Central memory CD8-positive, alpha-beta T cell (primary cell): ENCODE measurements around the gene OR4C6.

Experiments used
- ATAC-seq: fragments of 150-1000 bp; cut with Tn5 transposase; replicated peaks from 2 replicates; pipeline ENCODE4 v1.10.0; 2022; ENCODE audit warnings: mild to moderate bottlenecking, moderate FRiP score, moderate number of reproducible peaks; ENCODE audit not compliant: poor library complexity, severe bottlenecking; ENCODE audit errors: extremely low read depth
- DNase-seq, 2 donors: peaks; one replicate each; pipeline ENCODE4 v3.0.0; 2021; ENCODE audit warnings: low spot score in 2 of 2
- H3K27ac Mint-ChIP-seq: one replicate; pipeline ENCODE4 v1.8.0; 2022; ENCODE audit warnings: low read depth, mild to moderate bottlenecking, moderate library complexity, mixed read lengths
- H3K27me3 Mint-ChIP-seq: one replicate; pipeline ENCODE4 v1.8.0; 2022; ENCODE audit warnings: mixed read lengths
- H3K36me3 Mint-ChIP-seq: one replicate; pipeline ENCODE4 v1.8.0; 2022; ENCODE audit warnings: mild to moderate bottlenecking, moderate library complexity, mixed read lengths; ENCODE audit not compliant: insufficient read depth
- H3K4me1 Mint-ChIP-seq: one replicate; pipeline ENCODE4 v1.8.0; 2022; ENCODE audit warnings: mixed read lengths
- H3K4me3 Mint-ChIP-seq: one replicate; pipeline ENCODE4 v1.8.0; 2022; ENCODE audit warnings: mild to moderate bottlenecking, moderate library complexity, mixed read lengths
- H3K9me3 Mint-ChIP-seq: one replicate; pipeline ENCODE4 v1.8.0; 2022; ENCODE audit warnings: mixed read lengths

The OR4C6 gene

DNA sequence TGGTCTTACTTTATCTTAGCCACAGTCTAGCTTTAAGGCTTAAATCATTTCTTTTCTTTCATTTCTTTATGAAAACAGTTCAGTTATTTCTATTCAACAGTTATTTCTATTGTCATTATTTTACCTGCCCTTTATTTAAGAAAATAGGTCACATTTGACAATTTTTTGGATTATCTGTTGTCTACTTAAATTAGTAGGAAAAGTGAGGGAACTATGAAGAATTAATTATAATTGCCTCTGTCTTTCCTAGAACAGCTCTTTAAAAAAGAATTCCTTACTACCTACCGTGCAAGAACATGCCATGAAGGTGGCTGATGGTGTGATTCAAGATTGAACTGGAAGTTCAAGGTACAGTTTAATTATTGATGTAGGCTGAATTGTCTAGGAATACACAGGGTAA, at the start of gene OR4C6:
Gene OR4C6, plus strand, starts transcription at position 301 of the 400 bp plus-strand sequence. CDS start 2,966 bp downstream, outside the sequence.
- Mint-ChIP-seq H3K36me3 (no peaks in the 10 kb centered on the region), H3K4me3 (no peak within 1 kb of the TSS), H3K27me3 (no peaks in the 10 kb centered on the region), H3K9me3 (peaks cover 23% of the 10 kb centered on the region), H3K4me1 (no peaks in the 10 kb centered on the region), H3K27ac (no peak within 1 kb of the TSS)
- ATAC-seq, result no peak
- DNase-seq, result no peak

- H3K27ac Mint-ChIP-seq, result no peak overlapping the region
- no peaks in the 10 kb centered on the region for H3K36me3 Mint-ChIP-seq
- H3K4me1 Mint-ChIP-seq, result no peaks in the 10 kb centered on the region
- DNase-seq (no peak), ATAC-seq (no peak)
- no peaks in the 10 kb centered on the region for H3K27me3 Mint-ChIP-seq
- H3K9me3 Mint-ChIP-seq, result peaks cover 23% of the 10 kb centered on the region
- H3K4me3 Mint-ChIP-seq, result no peak overlapping the region
Observed at GRCh38 chr11:55624531-55624930, 37.5 kb upstream of the OR4C6 start.

- Mint-ChIP-seq H3K27ac (no peak within 1 kb of the TSS), H3K4me1 (no peaks in the 10 kb centered on the region), H3K9me3 (peaks cover 26% of the 10 kb centered on the region), H3K4me3 (no peak within 1 kb of the TSS), H3K36me3 (no peaks in the 10 kb centered on the region), H3K27me3 (no peaks in the 10 kb centered on the region)
- DNase-seq (no peak), ATAC-seq (no peak)
Observed at GRCh38 chr11:55634813-55635212, 27.2 kb upstream of the OR4C6 start, which contains the start of gene OR4P4. Gene OR4P4 (plus strand): TSS chr11:55635113.

GRCh38 chr11:55648027-55648426, 14.0 kb upstream of the OR4C6 start, which contains the start of gene OR4S2:
Gene OR4S2 (plus strand): TSS chr11:55648327. CDS start chr11:55650904, 2,577 bp downstream.
- ATAC-seq, result no peak
- Mint-ChIP-seq H3K4me1 (no peaks in the 10 kb centered on the region), H3K36me3 (no peaks in the 10 kb centered on the region), H3K4me3 (no peak within 1 kb of the TSS), H3K27ac (no peak within 1 kb of the TSS), H3K27me3 (no peaks in the 10 kb centered on the region), H3K9me3 (peaks cover 17% of the 10 kb centered on the region)
- no peak for DNase-seq

DNA sequence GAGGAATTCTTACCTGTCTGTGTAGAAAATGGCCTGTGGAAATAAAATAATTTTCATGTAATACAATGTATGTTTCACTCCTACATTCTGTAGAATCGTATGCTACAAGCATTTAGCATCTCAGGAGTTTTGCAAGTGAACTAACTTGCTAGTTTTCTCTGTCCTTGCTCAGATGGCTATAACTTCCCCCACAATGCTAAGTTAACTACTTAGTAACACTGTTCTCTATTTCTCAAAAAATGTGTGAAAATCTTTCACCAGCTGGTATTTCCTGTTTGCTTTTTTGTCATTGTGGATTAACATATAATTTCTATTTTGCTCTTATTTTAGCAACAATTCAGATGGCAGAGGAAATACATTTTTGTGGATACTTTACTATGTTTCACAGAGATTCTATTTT, 9.4 kb upstream of the OR4C6 start:
- H3K9me3 Mint-ChIP-seq, result peaks cover 18% of the 10 kb centered on the region
- ATAC-seq, result no peak

DNA sequence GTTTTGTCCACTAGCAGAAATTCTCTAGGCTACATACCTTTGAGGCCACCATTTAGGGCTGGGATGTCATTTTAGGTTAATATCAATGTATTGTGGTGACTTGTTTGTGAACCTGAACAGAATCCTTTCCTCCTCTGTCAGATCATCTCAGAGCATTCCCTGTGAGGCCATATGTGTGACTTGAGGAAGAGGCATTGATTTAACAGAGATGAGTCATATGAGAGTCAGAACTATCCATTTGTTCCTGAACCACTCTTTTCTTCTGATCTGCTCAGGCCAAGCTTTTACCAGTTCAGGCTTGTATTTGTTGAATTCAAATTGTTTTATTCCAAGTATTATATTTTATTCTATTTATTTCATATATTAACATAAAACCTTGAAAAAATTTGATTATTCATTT, 6.9 kb upstream of the OR4C6 start:
- DNase-seq, result no peak
- Mint-ChIP-seq H3K36me3 (no peaks in the 10 kb centered on the region), H3K4me3 (no peak overlapping the region), H3K27ac (no peak overlapping the region), H3K27me3 (no peaks in the 10 kb centered on the region), H3K9me3 (peaks cover 19% of the 10 kb centered on the region), H3K4me1 (no peaks in the 10 kb centered on the region)
- no peak for ATAC-seq

More for the DNA sequence above, 9.4 kb upstream of the OR4C6 start:
- Mint-ChIP-seq H3K4me1 (no peaks in the 10 kb centered on the region), H3K4me3 (no peak overlapping the region), H3K27ac (no peak overlapping the region), H3K36me3 (no peaks in the 10 kb centered on the region), H3K27me3 (no peaks in the 10 kb centered on the region)
- no peak for DNase-seq

- no peak overlapping the region for H3K27ac Mint-ChIP-seq
- H3K36me3 Mint-ChIP-seq, result no peaks in the 10 kb centered on the region
- DNase-seq (no peak), ATAC-seq (no peak)
- H3K4me3 Mint-ChIP-seq, result no peak overlapping the region
- peaks cover 19% of the 10 kb centered on the region for H3K9me3 Mint-ChIP-seq
- H3K27me3 Mint-ChIP-seq, result no peaks in the 10 kb centered on the region
- H3K4me1 Mint-ChIP-seq, result no peaks in the 10 kb centered on the region
Observed at GRCh38 chr11:55658031-55658573, 3.9 kb upstream of the OR4C6 start.

DNA sequence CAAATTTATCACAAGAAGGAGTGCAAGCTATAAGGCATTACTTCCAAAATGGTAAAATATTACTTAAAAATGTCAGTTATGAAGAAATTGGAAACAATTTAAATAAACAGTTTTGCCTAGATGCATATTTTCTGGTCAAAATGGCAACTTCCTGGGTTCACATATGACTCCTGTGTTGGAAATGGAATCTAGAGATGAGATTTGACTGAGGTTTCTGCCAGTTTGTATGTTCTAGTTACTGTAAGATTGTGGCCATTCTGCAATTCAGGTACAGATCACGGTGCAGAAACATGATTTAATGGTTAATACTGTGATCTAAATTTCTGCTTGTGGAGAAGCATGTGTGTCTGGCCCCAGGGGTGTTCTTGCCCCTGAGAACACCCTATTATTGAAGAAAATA, 3.4 kb upstream of the OR4C6 start:
- H3K27me3 Mint-ChIP-seq, result no peaks in the 10 kb centered on the region
- H3K9me3 Mint-ChIP-seq, result peaks cover 19% of the 10 kb centered on the region
- ATAC-seq (no peak), DNase-seq (no peak)
- no peak overlapping the region for H3K4me3 Mint-ChIP-seq
- H3K4me1 Mint-ChIP-seq, result no peaks in the 10 kb centered on the region
- H3K36me3 Mint-ChIP-seq, result no peaks in the 10 kb centered on the region
- H3K27ac Mint-ChIP-seq, result no peak overlapping the region

GRCh38 chr11:55669376-55669775, 7.4 kb downstream of the OR4C6 start:
- H3K27ac Mint-ChIP-seq, result no peak overlapping the region
- DNase-seq, result no peak
- ATAC-seq, result no peak
- peaks cover 24% of the 10 kb centered on the region for H3K9me3 Mint-ChIP-seq
- H3K4me3 Mint-ChIP-seq, result no peak overlapping the region
- H3K4me1 Mint-ChIP-seq, result no peaks in the 10 kb centered on the region
- H3K36me3 Mint-ChIP-seq, result no peaks in the 10 kb centered on the region
- H3K27me3 Mint-ChIP-seq, result no peaks in the 10 kb centered on the region

GRCh38 chr11:55673860-55674259, 11.9 kb downstream of the OR4C6 start:
- ATAC-seq (no peak), DNase-seq (no peak)
- no peaks in the 10 kb centered on the region for H3K27me3 Mint-ChIP-seq
- no peaks in the 10 kb centered on the region for H3K4me1 Mint-ChIP-seq
- no peaks in the 10 kb centered on the region for H3K36me3 Mint-ChIP-seq
- H3K9me3 Mint-ChIP-seq, result peaks cover 14% of the 10 kb centered on the region
- H3K4me3 Mint-ChIP-seq, result no peak overlapping the region
- no peak overlapping the region for H3K27ac Mint-ChIP-seq

- no peaks in the 10 kb centered on the region for H3K27me3 Mint-ChIP-seq
- H3K36me3 Mint-ChIP-seq, result no peaks in the 10 kb centered on the region
- H3K27ac Mint-ChIP-seq, result no peak overlapping the region
- ATAC-seq (no peak), DNase-seq (no peak)
- H3K4me1 Mint-ChIP-seq, result no peaks in the 10 kb centered on the region
- peaks cover 6% of the 10 kb centered on the region for H3K9me3 Mint-ChIP-seq
- no peak overlapping the region for H3K4me3 Mint-ChIP-seq
Observed at GRCh38 chr11:55697817-55698216, 35.8 kb downstream of the OR4C6 start.

DNA sequence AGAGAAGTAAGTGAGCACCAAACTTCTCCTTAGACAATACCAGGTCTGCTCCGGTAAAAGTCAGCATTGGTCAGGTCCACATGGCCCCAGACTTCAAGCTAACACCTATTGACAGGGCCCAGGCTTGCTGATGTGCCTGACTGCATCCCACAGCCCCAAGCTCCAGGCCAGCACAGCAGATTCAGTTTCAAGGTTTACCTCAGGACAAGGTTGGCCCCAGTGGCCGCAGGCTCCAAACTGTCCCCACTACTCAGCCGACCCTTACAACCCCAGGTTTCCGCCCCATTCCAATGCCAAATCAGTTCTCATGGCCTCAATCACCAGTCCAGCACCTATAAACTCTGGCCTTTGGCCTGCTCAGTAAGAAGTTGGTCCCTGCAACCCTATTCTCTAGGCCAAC, 39.4 kb downstream of the OR4C6 start:
- Mint-ChIP-seq H3K36me3 (no peaks in the 10 kb centered on the region), H3K4me1 (no peaks in the 10 kb centered on the region), H3K4me3 (no peak overlapping the region), H3K27ac (no peak overlapping the region), H3K9me3 (peaks cover 26% of the 10 kb centered on the region), H3K27me3 (no peaks in the 10 kb centered on the region)
- DNase-seq (no peak), ATAC-seq (no peak)

DNA sequence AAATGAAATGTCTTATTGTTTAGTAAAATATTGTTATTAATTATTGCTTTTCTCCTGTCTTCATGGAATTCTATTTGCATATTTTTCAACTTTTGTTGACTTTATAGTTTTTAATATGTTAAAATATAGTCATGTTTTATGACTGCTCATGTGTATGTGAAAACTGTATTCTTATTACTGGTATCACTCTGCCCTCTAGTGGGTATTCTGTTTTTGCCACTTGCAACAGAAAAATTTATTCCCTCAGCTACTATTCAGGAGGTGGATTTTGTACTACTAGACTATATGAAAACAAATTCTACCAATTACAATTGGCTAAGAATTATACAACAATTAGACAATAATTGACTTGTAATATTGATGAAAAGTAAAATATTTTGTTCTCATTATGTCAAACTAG, 45.0 kb downstream of the OR4C6 start:
- H3K4me1 Mint-ChIP-seq, result no peaks in the 10 kb centered on the region
- H3K27me3 Mint-ChIP-seq, result no peaks in the 10 kb centered on the region
- H3K27ac Mint-ChIP-seq, result no peak overlapping the region
- DNase-seq, result no peak
- peaks cover 25% of the 10 kb centered on the region for H3K9me3 Mint-ChIP-seq
- ATAC-seq, result no peak
- H3K4me3 Mint-ChIP-seq, result no peak overlapping the region
- no peaks in the 10 kb centered on the region for H3K36me3 Mint-ChIP-seq
